HFF-Myc (cell line): ENCODE data around the gene ARL14EP.

Experiments
- DNase-seq: peaks from one replicate; pipeline ENCODE4 v3.0.0-alpha.2; 2011; ENCODE audit warnings: low read depth; ENCODE audit errors: extremely low read depth
- H3K4me3 ChIP-seq: replicated peaks from 2 replicates; pipeline ENCODE4 v1.5.1; 2011; ENCODE audit warnings: low read depth, mild to moderate bottlenecking, control low read depth, low read length
- CTCF ChIP-seq: IDR thresholded peaks from 2 replicates; pipeline ENCODE4 v1.5.1; 2012; ENCODE audit warnings: mild to moderate bottlenecking, low read depth, low read length, control low read depth; ENCODE audit errors: missing control alignments

Gene ARL14EP

DNA sequence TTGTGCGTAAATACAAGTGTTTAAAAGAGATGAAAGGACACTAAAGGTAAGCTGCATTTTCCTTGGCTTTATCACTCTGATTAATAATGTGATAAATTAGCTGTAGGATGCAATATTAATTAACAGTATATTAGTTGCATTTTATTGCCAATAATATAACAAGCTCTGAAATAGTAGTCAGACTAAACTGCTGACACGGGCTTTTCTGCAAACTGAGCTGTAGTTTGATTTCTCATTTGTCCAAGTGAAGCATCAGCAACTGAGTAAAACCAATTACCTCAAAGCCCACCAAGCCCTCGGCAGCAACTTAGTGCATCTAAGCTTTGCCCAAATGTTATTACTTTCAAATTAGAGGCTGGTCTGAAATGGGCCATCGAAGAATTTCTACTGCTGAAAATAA lies 33.5 kb downstream of the ARL14EP start:
- TF ChIP-seq CTCF: no peak

GRCh38 chr11:30357872-30358271 lies 35.0 kb downstream of the ARL14EP start:
- H3K4me3 ChIP-seq: no peak overlapping the region
- no peak for DNase-seq
- no peak for TF ChIP-seq CTCF

More for the DNA sequence above, 33.5 kb downstream of the ARL14EP start:
- no peak overlapping the region for H3K4me3 ChIP-seq
- DNase-seq: no peak

GRCh38 chr11:30358536-30358935 lies 35.6 kb downstream of the ARL14EP start:
- no peak for DNase-seq
- no peak overlapping the region for H3K4me3 ChIP-seq
- no peak for TF ChIP-seq CTCF

- TF ChIP-seq CTCF: no peak
- H3K4me3 ChIP-seq: no peak overlapping the region
- DNase-seq: no peak
Measured at GRCh38 chr11:30360741-30361140, 37.8 kb downstream of the ARL14EP start.

DNA sequence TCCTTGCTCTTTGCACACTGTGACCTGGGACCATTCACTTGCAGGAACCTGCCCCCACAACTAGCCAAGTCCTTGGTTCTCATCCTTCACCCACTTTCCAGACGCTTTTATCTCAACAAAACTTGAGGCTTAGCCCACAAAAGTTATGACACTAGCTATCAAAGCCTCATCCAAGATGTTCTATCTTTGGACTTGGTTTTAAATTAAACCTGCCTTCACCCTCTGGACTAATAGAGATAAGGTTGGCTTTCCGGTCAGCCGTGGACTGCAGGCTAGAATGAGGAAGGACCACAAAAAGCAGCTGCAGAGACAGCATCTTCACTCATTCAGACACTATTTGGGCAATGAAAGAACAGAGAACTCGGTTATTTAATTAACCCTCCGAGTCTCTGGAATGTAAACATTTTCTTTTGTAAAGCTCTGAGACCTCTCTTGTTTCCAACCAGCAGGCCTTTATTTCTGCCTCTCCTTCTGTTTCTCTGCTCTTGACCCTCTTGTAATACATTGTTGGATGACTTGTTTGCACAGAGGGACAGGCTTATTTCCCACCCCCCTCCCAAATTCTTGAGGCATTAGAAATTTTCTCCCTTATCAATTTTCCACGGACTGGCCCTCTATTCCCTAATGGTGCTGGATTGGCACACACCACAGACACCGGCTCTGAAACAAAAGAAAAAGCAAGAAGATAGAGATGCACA lies 41.4 kb downstream of the ARL14EP start:
- H3K4me3 ChIP-seq: no peak overlapping the region
- no peak for DNase-seq
- TF ChIP-seq CTCF: no peak

DNA sequence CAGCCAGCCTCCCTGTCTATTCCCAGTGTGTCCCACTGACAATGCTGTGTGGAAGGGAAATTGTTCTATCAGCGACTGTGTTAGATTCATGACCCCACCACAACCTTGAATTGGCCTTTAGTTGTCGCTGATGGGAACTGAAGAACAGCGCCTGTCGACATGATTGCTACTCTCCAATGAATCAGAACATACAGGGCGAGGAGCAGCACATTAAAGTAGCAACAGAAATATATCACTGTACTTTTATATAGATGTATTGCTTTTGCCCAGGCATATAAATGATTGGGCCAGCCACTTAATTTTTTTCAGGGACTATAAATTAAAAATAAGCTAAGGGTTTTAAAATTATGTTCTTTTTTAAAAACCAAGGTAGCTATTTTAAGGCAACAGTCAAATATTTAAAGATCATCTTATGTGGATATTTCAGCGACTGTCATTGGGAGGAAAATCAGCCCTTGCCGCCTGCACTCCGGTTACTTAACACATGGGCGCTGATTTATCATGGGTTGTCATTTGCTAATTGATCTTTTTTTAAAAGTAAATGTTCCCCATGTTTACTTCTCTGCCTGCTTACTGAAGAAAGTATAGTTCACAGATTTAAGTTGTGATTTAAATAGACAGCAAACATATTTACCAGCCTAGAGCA lies 42.1 kb downstream of the ARL14EP start:
- TF ChIP-seq CTCF: no peak
- no peak overlapping the region for H3K4me3 ChIP-seq
- no peak for DNase-seq
